Endothelial cell of umbilical vein (primary cell): ENCODE results near the gene STMN1. TPM values are rescaled to one million over a fixed set of nuclear protein-coding genes. Genes with fewer than 3 reads are reported as not detected.

Experiments used
- BruUV-seq: library from RNA; stranded (reverse); fragments of 400-500 nt; replicated peaks from 2 replicates; lab custom pipeline; 2021; lab: Mats Ljungman, UMichigan
- CTCF ChIA-PET: fragments of 300-600, 350-600 bp; sonication (Branson Sonifier 250); formaldehyde crosslinking; loops from one replicate; lab custom pipeline; 2021; ENCODE audit warnings: antibody characterized with exemption, inconsistent platforms; lab: Charles Lee
- POLR2A ChIA-PET: fragments of 300-600, 350-600 bp; sonication (Branson Sonifier 250); formaldehyde crosslinking; loops from one replicate; lab custom pipeline; 2021; ENCODE audit warnings: antibody characterized with exemption, inconsistent platforms; lab: Charles Lee
- DNase-seq: peaks from one replicate; pipeline ENCODE4 v3.0.0-alpha.2; 2011; ENCODE audit warnings: low read depth, low spot score
- FAIRE-seq: peaks from 2 replicates; lab custom pipeline; 2011; peaks lifted over from hg19 to GRCh38; lab: Jason Lieb, UNC
- H2AFZ ChIP-seq: 2 replicates; pipeline ENCODE4 v1.6.0; 2012; ENCODE audit warnings: low read depth, low read length, control low read depth, inconsistent platforms
- H3K27ac ChIP-seq: 2 replicates; pipeline ENCODE4 v1.5.1; 2011; ENCODE audit warnings: low read depth, mild to moderate bottlenecking, control low read depth, low read length, moderate library complexity; ENCODE audit not compliant: insufficient read depth
- H3K27me3 ChIP-seq, 2 experiments: 2 replicates each; pipeline versions ENCODE4 v1.6.0 to v1.6.1; 2011; ENCODE audit warnings: low read length in 2 of 2, mixed read lengths in 1 of 2; ENCODE audit not compliant: control insufficient read depth in 2 of 2, insufficient read depth in 2 of 2
- H3K36me3 ChIP-seq, 2 experiments: 2 replicates in 1 of 2; 3 replicates in 1 of 2; pipeline ENCODE4 v1.5.1; 2011; ENCODE audit warnings: low read length in 2 of 2, mild to moderate bottlenecking in 1 of 2, moderate library complexity in 1 of 2; ENCODE audit not compliant: control insufficient read depth in 2 of 2, insufficient read depth in 2 of 2; ENCODE audit errors: extremely low read depth in 1 of 2
- H3K4me1 ChIP-seq: 3 replicates; pipeline ENCODE4 v1.5.1; 2011; ENCODE audit warnings: mild to moderate bottlenecking, low read length; ENCODE audit not compliant: control insufficient read depth, insufficient read depth; ENCODE audit errors: extremely low read depth
- H3K4me2 ChIP-seq: 2 replicates; pipeline ENCODE4 v1.6.1; 2011; ENCODE audit warnings: low read length, control low read depth, mixed read lengths; ENCODE audit not compliant: insufficient read depth
- H3K4me3 ChIP-seq, 3 experiments: fragments of 200-600 bp in 1 of 3; sonication (generic), shearing (Covaris generic) in 1 of 3; replicated peaks in 1 of 3; 2 replicates each; pipeline ENCODE4 v1.5.1; 2011 to 2016; ENCODE audit warnings: control low read depth in 3 of 3, low read length in 3 of 3, mild to moderate bottlenecking in 2 of 3, inconsistent platforms in 1 of 3, low read depth in 1 of 3, moderate library complexity in 1 of 3; ENCODE audit not compliant: insufficient read depth in 1 of 3
- H3K79me2 ChIP-seq: 2 replicates; pipeline ENCODE4 v1.6.0; 2012; ENCODE audit warnings: low read length, inconsistent platforms; ENCODE audit not compliant: control insufficient read depth, insufficient read depth
- H3K9ac ChIP-seq: replicated peaks from 2 replicates; pipeline ENCODE3; 2011; ENCODE audit warnings: low read length, control low read depth; ENCODE audit not compliant: insufficient read depth; ENCODE audit errors: extremely low read depth
- H3K9me1 ChIP-seq: replicated peaks from 3 replicates; pipeline ENCODE4 v1.6.0; 2011; ENCODE audit warnings: mild to moderate bottlenecking, low read length; ENCODE audit not compliant: control insufficient read depth, insufficient read depth; ENCODE audit errors: extremely low read depth
- H3K9me3 ChIP-seq: replicated peaks from 2 replicates; pipeline ENCODE4 v1.5.1; 2012; ENCODE audit warnings: low read length, inconsistent platforms; ENCODE audit not compliant: control insufficient read depth, insufficient read depth
- H4K20me1 ChIP-seq: replicated peaks from 2 replicates; pipeline ENCODE3; 2011; ENCODE audit warnings: mild to moderate bottlenecking, low read length; ENCODE audit not compliant: control insufficient read depth, insufficient read depth; ENCODE audit errors: extremely low read depth
- CTCF ChIP-seq, 2 donors: IDR thresholded peaks; 1 replicate in 1 of 2; 2 replicates in 1 of 2; pipeline ENCODE4 v1.5.1; 2011; ENCODE audit warnings: low read length in 2 of 2, mild to moderate bottlenecking in 2 of 2, moderate library complexity in 2 of 2, control low read depth in 1 of 2, inconsistent platforms in 1 of 2, low read depth in 1 of 2; ENCODE audit not compliant: insufficient read depth in 1 of 2; ENCODE audit errors: extremely low read depth in 1 of 2
- EZH2 ChIP-seq: IDR thresholded peaks from 2 replicates; pipeline ENCODE4 v1.6.1; 2012; ENCODE audit warnings: borderline replicate concordance, low read depth, mild to moderate bottlenecking, moderate library complexity, low read length, inconsistent platforms; ENCODE audit not compliant: severe bottlenecking
- FOS ChIP-seq: IDR thresholded peaks from 2 replicates; pipeline ENCODE4 v1.6.1; 2011; ENCODE audit warnings: mild to moderate bottlenecking, low read length, moderate library complexity, borderline replicate concordance; ENCODE audit not compliant: insufficient read depth
- GATA2 ChIP-seq: IDR thresholded peaks from 2 replicates; pipeline ENCODE4 v1.7.0; 2011; ENCODE audit warnings: low read depth, mild to moderate bottlenecking, moderate library complexity, mixed read lengths, low read length; ENCODE audit not compliant: insufficient read length, insufficient read depth
- JUN ChIP-seq: IDR thresholded peaks from 2 replicates; pipeline ENCODE4 v1.6.1; 2011; ENCODE audit warnings: borderline replicate concordance, low read depth; ENCODE audit not compliant: insufficient read length, insufficient read depth
- MAX ChIP-seq: IDR thresholded peaks from 2 replicates; pipeline ENCODE4 v1.6.1; 2011; ENCODE audit not compliant: insufficient read depth, insufficient read length
- MYC ChIP-seq: IDR thresholded peaks from one replicate; pipeline ENCODE4 v1.6.1; 2011; ENCODE audit warnings: mild to moderate bottlenecking, low read depth, low read length
- POLR2A ChIP-seq: IDR thresholded peaks from 2 replicates; pipeline ENCODE4 v1.6.1; 2012; ENCODE audit warnings: low read depth, mild to moderate bottlenecking, control low read depth, low read length
- POLR2AphosphoS5 ChIP-seq: IDR thresholded peaks from 2 replicates; pipeline ENCODE4 v1.6.1; 2012; ENCODE audit warnings: low read depth, mild to moderate bottlenecking, control low read depth, low read length, moderate library complexity; ENCODE audit not compliant: insufficient read depth
- dilution Hi-C: fragments of 300-500 bp; cut with MboI; formaldehyde crosslinking; loops from one replicate; pipeline ENCODE4 v1.15.0; 2019; ENCODE audit warnings: low sequenced_read_pairs; ENCODE audit not compliant: extremely low pct_ligation_motif_present
- intact Hi-C: fragments of 100-400 bp; cut with micrococcal nuclease; formaldehyde crosslinking; loops from one replicate; pipeline ENCODE4 v1.10.0; 2022
- polyA plus RNA-seq, 4 experiments: library from polyadenylated mRNA; depleted of rRNA in 3 of 4; stranded (reverse) in 3 of 4; unstranded in 1 of 4; fragments of >200 nt; gene quantifications; 2 replicates each; pipeline versions ENCODE4 v1.2.1 to v1.2.3, GENCODE V29; 2011 to 2012; ENCODE audit warnings: missing spikeins in 1 of 4
- total RNA-seq: library from RNA; stranded (reverse); gene quantifications from 2 replicates; pipeline ENCODE4 v1.2.3, GENCODE V29; 2021

The STMN1 gene
- total and polyA plus RNA-seq, 2 donors (not counting 3 experiments of a cell fraction or from before 2014, with no cell fraction given) = 102 to 503 TPM

- no TSS peak for BruUV-seq
- no peak for FAIRE-seq
- Histone ChIP-seq H2AFZ (peak overlapping the region; percentile 91), H3K9ac (peak overlapping the region; percentile 52), H3K27me3 (no peaks in the 10 kb centered on the region), H3K4me1 (peaks cover 21% of the 10 kb centered on the region), H3K79me2 (peaks cover 11% of the 10 kb centered on the region), H3K4me3 (peak overlapping the region; percentile 55 to 64 (median 61)), H3K9me3 (no peaks in the 10 kb centered on the region), H3K27ac (no peak overlapping the region), H4K20me1 (no peaks in the 10 kb centered on the region), H3K4me2 (peak overlapping the region; percentile 73), H3K9me1 (no peaks in the 10 kb centered on the region), H3K36me3 (peaks cover 0 to 6% of the 10 kb centered on the region in 2 experiments)
- TF ChIP-seq FOS (no peak), JUN (no peak), POLR2A (no peak), GATA2 (no peak), MAX (no peak), CTCF (IDR thresholded peaks at IDR 0.05; ENCODE audit: extremely low read depth in 1 of 2, insufficient read depth in 1 of 2, low read depth in 1 of 2, low read length in 2 of 2) (no peak), MYC (no peak), POLR2AphosphoS5 (no peak), EZH2 (no peak)
- dilution Hi-C loops (no loop called here), intact Hi-C loops (no loop called here)
- POLR2A ChIA-PET = no interaction called here
- no peak for DNase-seq
- CTCF ChIA-PET = no interaction called here
These were observed 47.7 kb downstream of the STMN1 start for GRCh38 chr1:25858494-25858893.
